ENCODE measurements around the gene EIPR1. TPM values are rescaled to one million over a fixed set of nuclear protein-coding genes. Genes with fewer than 3 reads are reported as not detected.

The EIPR1 gene
- total RNA-seq, 1 experiment from 2014 or later = 22.8 TPM

DNA sequence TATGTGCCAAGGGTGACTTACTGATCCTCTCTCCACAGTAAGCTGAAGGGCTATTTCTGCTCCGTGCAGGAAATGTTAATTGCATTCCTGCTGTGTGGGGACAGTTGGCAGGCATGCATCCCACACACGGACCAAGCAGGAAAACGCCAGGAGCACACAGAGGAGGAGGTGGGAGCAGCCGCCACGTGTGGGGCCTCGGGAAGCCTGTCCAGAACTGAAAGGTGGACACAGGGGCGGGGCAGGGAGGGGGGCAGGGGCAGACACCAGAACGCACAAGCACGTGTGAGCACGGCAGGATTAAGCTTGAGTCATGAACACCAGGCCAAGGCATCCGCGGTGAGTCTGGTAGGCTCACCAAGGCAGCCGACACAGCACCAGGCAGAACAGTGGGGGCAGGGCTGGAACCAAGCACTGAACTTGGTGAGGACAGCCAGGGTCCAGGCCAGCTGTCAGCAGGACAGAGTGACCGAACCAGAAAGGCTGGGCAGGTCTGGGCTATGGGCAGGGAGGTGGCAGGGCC is 177.1 kb downstream of the EIPR1 start (continued):
- TF ChIP-seq, protein P1, sequence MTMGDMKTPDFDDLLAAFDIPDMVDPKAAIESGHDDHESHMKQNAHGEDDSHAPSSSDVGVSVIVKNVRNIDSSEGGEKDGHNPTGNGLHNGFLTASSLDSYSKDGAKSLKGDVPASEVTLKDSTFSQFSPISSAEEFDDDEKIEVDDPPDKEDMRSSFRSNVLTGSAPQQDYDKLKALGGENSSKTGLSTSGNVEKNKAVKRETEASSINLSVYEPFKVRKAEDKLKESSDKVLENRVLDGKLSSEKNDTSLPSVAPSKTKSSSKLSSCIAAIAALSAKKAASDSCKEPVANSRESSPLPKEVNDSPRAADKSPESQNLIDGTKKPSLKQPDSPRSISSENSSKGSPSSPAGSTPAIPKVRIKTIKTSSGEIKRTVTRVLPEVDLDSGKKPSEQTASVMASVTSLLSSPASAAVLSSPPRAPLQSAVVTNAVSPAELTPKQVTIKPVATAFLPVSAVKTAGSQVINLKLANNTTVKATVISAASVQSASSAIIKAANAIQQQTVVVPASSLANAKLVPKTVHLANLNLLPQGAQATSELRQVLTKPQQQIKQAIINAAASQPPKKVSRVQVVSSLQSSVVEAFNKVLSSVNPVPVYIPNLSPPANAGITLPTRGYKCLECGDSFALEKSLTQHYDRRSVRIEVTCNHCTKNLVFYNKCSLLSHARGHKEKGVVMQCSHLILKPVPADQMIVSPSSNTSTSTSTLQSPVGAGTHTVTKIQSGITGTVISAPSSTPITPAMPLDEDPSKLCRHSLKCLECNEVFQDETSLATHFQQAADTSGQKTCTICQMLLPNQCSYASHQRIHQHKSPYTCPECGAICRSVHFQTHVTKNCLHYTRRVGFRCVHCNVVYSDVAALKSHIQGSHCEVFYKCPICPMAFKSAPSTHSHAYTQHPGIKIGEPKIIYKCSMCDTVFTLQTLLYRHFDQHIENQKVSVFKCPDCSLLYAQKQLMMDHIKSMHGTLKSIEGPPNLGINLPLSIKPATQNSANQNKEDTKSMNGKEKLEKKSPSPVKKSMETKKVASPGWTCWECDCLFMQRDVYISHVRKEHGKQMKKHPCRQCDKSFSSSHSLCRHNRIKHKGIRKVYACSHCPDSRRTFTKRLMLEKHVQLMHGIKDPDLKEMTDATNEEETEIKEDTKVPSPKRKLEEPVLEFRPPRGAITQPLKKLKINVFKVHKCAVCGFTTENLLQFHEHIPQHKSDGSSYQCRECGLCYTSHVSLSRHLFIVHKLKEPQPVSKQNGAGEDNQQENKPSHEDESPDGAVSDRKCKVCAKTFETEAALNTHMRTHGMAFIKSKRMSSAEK (CRISPR knock-in tag; IDR thresholded peaks at IDR 0.05; ENCODE audit: borderline replicate concordance) = no peak
- TF ChIP-seq, protein P2, sequence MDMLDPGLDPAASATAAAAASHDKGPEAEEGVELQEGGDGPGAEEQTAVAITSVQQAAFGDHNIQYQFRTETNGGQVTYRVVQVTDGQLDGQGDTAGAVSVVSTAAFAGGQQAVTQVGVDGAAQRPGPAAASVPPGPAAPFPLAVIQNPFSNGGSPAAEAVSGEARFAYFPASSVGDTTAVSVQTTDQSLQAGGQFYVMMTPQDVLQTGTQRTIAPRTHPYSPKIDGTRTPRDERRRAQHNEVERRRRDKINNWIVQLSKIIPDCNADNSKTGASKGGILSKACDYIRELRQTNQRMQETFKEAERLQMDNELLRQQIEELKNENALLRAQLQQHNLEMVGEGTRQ (CRISPR knock-in tag; IDR thresholded peaks at IDR 0.05) = no peak
- TF ChIP-seq, protein P3, sequence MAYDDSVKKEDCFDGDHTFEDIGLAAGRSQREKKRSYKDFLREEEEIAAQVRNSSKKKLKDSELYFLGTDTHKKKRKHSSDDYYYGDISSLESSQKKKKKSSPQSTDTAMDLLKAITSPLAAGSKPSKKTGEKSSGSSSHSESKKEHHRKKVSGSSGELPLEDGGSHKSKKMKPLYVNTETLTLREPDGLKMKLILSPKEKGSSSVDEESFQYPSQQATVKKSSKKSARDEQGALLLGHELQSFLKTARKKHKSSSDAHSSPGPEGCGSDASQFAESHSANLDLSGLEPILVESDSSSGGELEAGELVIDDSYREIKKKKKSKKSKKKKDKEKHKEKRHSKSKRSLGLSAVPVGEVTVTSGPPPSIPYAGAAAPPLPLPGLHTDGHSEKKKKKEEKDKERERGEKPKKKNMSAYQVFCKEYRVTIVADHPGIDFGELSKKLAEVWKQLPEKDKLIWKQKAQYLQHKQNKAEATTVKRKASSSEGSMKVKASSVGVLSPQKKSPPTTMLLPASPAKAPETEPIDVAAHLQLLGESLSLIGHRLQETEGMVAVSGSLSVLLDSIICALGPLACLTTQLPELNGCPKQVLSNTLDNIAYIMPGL (CRISPR knock-in tag; IDR thresholded peaks at IDR 0.05) = no peak

DNA sequence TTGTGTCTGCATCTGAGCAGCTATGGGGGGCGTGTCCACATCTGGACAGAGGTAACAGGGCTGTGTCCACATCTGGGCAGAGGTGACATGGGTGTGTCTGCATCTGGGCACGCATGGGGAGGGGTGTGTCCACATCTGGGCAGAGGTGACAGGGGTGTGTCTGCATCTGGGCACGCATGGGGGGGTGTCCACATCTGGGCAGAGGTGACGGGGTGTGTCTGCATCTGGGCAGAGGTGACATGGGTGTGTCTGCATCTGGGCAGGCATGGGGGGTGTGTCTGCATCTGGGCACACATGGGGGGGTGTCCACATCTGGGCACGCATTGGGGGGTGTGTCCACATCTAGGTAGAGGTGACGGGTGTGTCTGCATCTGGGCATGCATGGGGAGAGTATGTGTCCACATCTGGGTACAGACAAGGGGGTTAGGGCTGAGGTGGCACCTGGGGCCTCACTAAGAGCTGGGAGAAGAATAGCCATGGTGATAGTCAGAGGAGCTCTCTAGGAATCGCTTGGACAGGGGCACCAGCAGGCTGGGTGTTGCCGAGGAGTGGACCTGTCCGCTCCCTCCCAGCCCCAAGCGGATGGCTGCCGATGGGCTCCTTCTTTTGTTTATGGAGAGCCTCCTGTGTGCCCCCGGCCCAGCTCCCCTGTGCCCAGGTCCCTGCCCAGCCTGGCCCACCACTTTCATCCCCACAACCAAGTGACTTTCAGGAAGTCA is 177.8 kb downstream of the EIPR1 start:
- DNase-seq (ENCODE audit: low spot score) = no peak
- no peak for ATAC-seq

More for the DNA sequence above, 177.8 kb downstream of the EIPR1 start:
- no peaks in the 10 kb centered on the region for H3K27me3 Mint-ChIP-seq (ENCODE audit: low read depth)
- H3K36me3 Mint-ChIP-seq = peaks cover 26% of the 10 kb centered on the region
- ChIA-PET POLR2A (no interaction called here), CTCF (no interaction called here)
- peaks cover 39% of the 10 kb centered on the region for H3K4me1 Mint-ChIP-seq
- TF ChIP-seq, protein P4, sequence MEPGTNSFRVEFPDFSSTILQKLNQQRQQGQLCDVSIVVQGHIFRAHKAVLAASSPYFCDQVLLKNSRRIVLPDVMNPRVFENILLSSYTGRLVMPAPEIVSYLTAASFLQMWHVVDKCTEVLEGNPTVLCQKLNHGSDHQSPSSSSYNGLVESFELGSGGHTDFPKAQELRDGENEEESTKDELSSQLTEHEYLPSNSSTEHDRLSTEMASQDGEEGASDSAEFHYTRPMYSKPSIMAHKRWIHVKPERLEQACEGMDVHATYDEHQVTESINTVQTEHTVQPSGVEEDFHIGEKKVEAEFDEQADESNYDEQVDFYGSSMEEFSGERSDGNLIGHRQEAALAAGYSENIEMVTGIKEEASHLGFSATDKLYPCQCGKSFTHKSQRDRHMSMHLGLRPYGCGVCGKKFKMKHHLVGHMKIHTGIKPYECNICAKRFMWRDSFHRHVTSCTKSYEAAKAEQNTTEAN (CRISPR knock-in tag; IDR thresholded peaks at IDR 0.05) = no peak
- TF ChIP-seq, protein P5, sequence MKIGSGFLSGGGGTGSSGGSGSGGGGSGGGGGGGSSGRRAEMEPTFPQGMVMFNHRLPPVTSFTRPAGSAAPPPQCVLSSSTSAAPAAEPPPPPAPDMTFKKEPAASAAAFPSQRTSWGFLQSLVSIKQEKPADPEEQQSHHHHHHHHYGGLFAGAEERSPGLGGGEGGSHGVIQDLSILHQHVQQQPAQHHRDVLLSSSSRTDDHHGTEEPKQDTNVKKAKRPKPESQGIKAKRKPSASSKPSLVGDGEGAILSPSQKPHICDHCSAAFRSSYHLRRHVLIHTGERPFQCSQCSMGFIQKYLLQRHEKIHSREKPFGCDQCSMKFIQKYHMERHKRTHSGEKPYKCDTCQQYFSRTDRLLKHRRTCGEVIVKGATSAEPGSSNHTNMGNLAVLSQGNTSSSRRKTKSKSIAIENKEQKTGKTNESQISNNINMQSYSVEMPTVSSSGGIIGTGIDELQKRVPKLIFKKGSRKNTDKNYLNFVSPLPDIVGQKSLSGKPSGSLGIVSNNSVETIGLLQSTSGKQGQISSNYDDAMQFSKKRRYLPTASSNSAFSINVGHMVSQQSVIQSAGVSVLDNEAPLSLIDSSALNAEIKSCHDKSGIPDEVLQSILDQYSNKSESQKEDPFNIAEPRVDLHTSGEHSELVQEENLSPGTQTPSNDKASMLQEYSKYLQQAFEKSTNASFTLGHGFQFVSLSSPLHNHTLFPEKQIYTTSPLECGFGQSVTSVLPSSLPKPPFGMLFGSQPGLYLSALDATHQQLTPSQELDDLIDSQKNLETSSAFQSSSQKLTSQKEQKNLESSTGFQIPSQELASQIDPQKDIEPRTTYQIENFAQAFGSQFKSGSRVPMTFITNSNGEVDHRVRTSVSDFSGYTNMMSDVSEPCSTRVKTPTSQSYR (CRISPR knock-in tag; IDR thresholded peaks at IDR 0.05) = no peak
- TF ChIP-seq, protein P6, sequence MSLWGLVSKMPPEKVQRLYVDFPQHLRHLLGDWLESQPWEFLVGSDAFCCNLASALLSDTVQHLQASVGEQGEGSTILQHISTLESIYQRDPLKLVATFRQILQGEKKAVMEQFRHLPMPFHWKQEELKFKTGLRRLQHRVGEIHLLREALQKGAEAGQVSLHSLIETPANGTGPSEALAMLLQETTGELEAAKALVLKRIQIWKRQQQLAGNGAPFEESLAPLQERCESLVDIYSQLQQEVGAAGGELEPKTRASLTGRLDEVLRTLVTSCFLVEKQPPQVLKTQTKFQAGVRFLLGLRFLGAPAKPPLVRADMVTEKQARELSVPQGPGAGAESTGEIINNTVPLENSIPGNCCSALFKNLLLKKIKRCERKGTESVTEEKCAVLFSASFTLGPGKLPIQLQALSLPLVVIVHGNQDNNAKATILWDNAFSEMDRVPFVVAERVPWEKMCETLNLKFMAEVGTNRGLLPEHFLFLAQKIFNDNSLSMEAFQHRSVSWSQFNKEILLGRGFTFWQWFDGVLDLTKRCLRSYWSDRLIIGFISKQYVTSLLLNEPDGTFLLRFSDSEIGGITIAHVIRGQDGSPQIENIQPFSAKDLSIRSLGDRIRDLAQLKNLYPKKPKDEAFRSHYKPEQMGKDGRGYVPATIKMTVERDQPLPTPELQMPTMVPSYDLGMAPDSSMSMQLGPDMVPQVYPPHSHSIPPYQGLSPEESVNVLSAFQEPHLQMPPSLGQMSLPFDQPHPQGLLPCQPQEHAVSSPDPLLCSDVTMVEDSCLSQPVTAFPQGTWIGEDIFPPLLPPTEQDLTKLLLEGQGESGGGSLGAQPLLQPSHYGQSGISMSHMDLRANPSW (CRISPR knock-in tag; conservative IDR thresholded peaks at IDR 0.05; ENCODE audit: low read depth) = no peak
- TF ChIP-seq, protein P7, sequence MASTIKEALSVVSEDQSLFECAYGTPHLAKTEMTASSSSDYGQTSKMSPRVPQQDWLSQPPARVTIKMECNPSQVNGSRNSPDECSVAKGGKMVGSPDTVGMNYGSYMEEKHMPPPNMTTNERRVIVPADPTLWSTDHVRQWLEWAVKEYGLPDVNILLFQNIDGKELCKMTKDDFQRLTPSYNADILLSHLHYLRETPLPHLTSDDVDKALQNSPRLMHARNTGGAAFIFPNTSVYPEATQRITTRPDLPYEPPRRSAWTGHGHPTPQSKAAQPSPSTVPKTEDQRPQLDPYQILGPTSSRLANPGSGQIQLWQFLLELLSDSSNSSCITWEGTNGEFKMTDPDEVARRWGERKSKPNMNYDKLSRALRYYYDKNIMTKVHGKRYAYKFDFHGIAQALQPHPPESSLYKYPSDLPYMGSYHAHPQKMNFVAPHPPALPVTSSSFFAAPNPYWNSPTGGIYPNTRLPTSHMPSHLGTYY (CRISPR knock-in tag; IDR thresholded peaks at IDR 0.05) = no peak
- TF ChIP-seq ZNF671 (CRISPR knock-in tag; IDR thresholded peaks at IDR 0.05) (no peak), NR1H2 (CRISPR knock-in tag; IDR thresholded peaks at IDR 0.05) (no peak), RELA (CRISPR knock-in tag; IDR thresholded peaks at IDR 0.05; ENCODE audit: borderline replicate concordance) (no peak), MYBL2 (CRISPR knock-in tag; IDR thresholded peaks at IDR 0.05) (no peak), MXD4 (CRISPR knock-in tag; IDR thresholded peaks at IDR 0.05; ENCODE audit: borderline replicate concordance) (no peak), NFYB (CRISPR knock-in tag; conservative IDR thresholded peaks at IDR 0.05; ENCODE audit: low read depth) (no peak)
- TF ChIP-seq, protein P8, sequence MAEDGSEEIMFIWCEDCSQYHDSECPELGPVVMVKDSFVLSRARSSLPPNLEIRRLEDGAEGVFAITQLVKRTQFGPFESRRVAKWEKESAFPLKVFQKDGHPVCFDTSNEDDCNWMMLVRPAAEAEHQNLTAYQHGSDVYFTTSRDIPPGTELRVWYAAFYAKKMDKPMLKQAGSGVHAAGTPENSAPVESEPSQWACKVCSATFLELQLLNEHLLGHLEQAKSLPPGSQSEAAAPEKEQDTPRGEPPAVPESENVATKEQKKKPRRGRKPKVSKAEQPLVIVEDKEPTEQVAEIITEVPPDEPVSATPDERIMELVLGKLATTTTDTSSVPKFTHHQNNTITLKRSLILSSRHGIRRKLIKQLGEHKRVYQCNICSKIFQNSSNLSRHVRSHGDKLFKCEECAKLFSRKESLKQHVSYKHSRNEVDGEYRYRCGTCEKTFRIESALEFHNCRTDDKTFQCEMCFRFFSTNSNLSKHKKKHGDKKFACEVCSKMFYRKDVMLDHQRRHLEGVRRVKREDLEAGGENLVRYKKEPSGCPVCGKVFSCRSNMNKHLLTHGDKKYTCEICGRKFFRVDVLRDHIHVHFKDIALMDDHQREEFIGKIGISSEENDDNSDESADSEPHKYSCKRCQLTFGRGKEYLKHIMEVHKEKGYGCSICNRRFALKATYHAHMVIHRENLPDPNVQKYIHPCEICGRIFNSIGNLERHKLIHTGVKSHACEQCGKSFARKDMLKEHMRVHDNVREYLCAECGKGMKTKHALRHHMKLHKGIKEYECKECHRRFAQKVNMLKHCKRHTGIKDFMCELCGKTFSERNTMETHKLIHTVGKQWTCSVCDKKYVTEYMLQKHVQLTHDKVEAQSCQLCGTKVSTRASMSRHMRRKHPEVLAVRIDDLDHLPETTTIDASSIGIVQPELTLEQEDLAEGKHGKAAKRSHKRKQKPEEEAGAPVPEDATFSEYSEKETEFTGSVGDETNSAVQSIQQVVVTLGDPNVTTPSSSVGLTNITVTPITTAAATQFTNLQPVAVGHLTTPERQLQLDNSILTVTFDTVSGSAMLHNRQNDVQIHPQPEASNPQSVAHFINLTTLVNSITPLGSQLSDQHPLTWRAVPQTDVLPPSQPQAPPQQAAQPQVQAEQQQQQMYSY (CRISPR knock-in tag; IDR thresholded peaks at IDR 0.05) = no peak
- no peak overlapping the region for H3K4me3 Mint-ChIP-seq
- H3K9me3 Mint-ChIP-seq = peaks cover 14% of the 10 kb centered on the region
- no peak overlapping the region for H3K27ac Mint-ChIP-seq
